LHCN-M2 (cell line): ENCODE results near the gene MORC2. TPM values are rescaled to one million over a fixed set of nuclear protein-coding genes. Genes with fewer than 3 reads are reported as not detected.
A peak's percentile ranks its signal among the peaks of the same experiment; 100 is the strongest.

ENCODE experiments used
- DNase-seq: peaks from one replicate; pipeline ENCODE4 v3.0.0-alpha.2; 2012; ENCODE audit warnings: low read depth
- total RNA-seq: library from RNA; depleted of rRNA; stranded (reverse); fragments of >200 nt; gene quantifications from 2 replicates; pipeline ENCODE4 v1.2.3, GENCODE V29; 2014

MORC2 gene
- total RNA-seq, 1 experiment from 2014 or later, result 12.6 TPM

DNA sequence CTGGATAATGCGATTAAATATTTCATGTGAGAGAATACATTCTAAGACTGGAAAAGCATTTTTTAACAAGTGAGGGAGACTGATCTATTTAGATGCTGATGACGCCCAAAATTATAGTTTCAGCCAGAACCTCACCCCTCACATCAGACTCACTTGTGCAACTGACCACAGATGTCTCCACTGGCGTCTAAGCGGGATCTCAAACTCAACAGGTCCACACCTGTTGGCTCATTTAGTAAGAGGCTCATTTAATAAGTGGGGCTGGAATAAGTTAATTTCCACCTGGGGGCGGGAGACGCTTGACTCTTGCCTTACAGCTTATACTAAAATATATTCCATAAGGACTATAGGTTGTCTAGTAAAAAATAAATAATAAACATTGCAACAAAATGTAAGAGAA lies 47.5 kb downstream of the MORC2 start:
- DNase-seq, result peak; percentile 8

DNA sequence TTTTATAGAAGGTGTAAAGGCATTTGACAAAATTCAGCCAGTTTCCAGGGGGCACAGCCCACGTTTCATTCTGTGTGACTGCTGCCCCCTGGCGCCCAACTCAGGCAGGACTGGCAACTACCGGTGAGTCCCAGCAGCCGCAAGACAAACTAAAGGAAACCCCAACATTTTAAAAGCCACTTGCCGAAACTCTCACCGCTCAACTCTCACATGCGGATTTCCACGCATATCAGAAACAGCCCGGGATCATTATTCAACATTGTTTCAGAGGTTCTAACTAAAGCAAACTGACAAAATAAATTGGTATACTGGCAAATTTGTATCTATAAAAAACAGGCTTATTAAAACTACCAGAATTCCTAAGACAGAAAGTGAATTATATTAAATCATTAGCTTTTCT lies 48.2 kb downstream of the MORC2 start:
- DNase-seq, result peak; percentile 59

DNA sequence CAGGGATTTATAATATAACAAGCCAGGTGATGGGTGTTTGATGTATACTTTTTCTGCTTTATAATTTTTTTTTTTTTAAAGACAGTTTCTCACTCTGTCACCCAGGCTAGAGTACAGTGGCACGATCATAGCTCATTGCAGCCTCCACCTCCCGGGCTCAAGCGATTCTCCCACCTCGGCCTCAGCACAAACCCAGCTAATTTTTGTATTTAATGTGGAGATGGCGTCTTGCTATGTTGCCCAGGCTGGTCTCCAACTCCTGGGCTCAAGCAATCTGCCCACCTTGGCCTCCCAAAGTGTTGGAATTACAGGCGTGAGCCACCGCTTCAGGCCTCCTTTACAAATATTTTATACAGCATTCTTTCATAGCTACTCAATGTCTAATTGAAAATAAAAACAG lies 48.6 kb downstream of the MORC2 start:
- DNase-seq, result no peak

DNA sequence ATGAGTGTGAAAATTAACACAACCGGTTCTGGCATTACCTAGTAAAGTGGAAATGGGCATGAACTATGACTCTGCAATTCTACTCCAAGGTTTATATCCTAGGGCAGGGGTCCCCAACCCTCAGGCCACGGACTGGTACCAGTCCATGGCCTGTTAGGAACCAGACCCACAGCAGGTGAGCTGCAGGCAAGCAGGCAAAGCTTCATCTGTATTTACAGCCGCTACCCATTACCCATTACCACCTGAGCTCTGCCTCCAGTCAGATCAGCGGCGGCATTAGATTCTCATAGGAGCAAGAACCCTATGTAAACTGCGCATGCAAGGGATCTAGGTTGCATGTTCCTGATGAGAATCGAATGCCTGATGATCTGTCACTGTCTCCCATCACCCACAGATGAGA lies 49.8 kb downstream of the MORC2 start:
- DNase-seq, result no peak

DNA sequence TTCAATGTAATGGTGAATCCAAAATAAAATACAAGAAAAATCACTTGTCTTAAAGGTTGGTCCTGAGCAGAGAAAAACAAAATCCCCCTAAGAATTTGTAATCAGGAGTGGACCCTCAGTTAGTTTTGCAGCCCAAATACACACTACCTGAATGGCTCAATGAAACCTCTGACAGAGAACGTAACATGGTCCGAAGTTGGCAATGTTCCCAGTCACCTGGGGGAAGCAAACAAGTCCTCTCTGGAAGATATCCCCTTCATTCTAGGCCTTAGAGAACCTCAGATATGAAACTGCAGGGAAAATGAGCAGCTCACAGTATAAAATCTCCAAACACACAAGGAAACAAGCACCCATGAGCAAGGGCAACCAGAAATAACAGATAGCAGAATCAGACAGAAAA lies 58.2 kb downstream of the MORC2 start:
- DNase-seq, result no peak

DNA sequence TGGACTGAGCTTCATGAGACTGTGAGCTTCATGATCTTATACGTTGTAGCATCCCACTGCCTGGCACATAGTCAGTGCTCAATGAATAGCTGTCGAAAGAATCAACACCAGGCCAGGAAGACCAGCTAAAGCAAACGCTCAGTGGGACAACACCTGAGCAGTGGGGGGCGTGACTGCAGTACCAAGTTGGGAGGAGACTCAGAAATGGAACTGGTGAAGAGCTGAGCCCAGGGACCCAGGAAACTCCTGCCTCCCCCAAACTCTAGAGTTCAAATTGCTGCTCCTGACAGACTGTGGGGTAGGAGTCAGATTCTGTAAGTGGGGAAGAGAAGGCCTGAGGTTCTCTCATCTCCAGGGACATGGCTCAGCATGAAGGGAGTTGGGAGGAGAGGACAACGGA lies 59.3 kb downstream of the MORC2 start:
- no peak for DNase-seq

DNA sequence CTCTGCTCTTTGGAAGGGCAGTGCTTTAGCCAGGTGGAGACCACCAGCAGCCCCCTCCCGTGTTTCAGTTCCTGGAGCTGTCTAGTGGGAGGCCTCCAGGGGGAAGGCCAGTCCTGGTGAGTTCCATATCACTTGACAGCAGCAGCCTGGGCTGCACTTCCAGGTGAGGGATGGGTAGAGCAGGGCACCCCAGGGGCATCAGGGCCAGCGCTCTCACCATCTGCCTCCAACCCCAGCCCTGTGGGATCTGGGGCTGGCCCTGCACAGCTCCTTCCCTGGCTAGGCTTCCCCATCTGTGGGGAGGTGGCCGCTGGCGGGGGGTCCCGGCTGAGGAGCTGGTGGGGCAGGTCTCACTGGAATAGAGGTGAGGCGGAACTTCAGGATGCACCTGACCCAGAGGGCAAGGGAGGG lies 60.5 kb downstream of the MORC2 start:
- DNase-seq, result no peak

DNA sequence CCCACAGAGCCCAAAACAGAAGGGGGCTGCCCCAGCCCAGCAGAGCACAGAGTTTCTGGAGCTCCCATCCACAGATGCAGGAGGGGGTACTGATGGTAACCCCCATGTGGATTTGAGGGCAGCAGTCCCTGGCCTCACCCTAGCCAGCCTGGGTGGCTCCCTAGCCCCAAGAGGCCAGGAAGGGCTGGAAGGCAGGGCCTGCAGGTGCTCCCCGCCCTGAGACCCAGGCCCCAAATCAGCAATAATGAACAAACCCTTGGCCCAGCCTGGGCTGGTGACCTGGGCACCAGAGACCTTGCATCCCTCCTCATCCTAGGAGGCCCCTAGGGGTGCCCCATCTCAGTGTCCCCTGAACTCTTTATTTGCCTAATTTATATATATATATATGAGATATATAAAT lies 61.6 kb downstream of the MORC2 start:
- no peak for DNase-seq

DNA sequence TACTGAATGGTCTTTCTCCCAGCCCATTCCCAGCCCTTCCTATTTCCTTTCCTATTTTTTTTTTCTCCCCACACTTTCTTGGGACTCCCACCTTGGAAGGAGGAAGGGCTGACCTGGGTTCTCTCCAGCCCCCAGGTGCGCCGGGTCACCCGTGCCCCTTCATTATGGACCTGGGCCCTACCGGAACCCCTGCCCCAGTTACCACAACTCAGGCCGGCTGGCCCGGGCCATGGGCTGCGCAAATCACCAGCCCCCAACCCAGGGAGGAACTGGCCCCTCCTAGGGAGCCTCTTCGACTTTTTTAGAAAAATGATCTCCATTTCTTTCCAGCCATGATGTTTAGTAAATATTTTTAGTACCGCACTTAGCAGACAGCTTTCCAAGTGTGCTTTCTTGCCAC lies 62.2 kb downstream of the MORC2 start:
- no peak for DNase-seq

DNA sequence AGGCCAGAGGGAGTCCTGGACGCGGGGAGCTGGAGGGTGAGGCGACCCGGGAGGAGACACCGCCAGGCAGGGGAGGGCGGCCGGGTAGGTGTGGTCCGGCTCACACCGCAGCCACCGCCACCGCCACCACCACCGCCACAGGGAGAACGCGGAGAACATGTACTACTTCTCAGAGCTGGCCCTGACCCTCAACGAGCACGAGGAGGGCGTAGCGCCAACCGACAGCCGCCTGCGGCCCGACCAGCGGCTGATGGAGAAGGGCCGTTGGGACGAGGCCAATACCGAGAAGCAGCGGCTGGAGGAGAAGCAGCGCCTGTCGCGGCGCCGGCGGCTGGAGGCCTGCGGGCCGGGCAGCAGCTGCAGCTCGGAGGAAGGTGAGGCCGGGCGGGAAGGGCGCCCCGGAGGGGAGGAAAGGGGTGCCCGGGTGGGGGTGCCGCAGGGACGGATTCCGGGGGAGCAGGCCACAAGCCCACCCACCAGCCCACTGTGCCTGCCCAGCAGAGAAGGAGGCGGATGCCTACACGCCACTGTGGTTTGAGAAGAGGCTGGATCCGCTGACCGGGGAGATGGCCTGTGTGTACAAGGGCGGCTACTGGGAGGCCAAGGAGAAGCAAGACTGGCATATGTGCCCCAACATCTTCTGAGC lies 62.8 kb downstream of the MORC2 start:
- DNase-seq, result no peak

DNA sequence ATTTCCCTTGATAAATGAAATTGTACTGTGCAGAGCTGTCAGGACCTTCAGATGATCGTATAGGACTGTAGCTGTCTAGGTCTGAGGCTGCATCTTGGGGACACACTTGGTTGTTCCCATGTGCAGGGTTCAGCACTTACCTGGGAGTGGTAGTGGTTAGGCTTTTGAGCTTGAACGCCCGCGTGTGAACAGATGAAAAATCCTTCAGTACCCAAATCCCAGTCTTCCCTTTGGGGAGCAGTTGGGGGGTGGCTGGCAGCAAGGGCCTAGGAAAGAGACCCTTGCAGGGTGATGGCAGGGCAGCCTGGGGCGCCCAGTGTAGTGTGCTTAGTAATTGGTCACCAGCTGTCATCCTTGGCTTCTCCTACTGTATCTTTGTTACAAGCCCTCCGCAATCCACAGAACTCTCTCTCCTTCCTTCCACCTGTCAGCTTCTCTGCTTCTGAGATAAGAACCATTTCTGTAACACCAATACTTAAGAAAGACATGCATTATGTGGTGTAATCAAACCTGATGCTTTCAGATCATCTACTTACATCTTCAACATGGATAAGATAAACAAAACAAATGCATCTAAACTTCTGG lies 64.6 kb downstream of the MORC2 start:
- no peak for DNase-seq

DNA sequence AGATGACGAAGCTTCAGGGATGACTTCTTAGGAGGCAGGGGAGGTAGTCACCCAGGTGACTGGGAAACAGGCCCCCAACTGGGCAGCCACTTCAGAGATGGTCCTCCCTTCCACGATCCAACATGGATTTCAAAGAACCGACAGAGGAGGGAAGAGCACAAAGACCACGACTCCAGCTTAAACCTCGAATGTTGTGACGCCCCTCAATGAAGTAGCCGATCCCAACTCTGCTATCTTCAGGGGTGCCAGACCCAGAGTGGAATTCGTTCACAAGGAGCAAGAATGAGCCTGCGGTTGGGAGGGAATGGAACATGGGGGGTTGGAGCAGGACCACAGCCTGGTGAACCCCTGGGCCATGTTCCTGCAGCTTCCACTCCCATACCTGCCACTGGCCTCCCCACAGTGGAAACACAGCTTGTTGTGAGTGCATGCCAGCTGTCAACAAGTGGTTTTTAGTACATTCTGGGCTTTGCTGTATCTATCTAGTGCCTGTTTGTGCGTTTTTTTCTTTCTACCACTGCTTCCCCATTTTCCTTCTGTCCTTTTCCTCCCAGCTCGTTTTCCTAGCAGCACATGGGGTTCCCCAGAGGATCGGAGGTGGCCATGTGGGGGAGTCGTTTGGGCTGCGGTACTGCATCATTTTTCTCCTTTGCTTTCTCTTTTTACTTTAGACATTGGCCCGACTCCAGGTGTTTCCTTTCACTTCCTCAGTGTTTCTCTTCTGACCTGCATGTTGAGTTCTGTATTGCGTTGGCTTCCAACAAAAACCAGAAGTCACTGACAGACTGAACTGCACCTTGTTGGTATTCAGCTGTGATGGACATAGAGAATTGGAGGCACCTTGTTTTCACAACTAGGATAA lies 65.8 kb downstream of the MORC2 start:
- no peak for DNase-seq

DNA sequence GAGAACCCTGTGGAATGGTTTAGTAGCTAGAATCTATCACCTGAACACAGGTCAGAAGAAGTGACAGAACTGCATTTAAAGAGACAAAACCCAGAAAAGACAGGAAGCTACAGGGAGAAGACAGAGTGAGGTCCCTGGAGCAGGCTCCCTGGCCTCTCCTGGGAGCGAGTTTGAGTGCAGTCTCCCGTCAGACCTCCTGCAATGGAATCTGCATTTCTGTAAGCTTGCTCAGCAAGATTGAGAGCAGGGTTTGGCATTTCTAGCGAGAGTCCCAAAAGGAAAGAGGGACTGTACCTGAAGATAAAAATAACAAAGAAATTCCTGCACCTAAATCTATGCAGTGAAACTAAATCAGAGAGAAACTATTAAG lies 74.2 kb downstream of the MORC2 start:
- no peak for DNase-seq

DNA sequence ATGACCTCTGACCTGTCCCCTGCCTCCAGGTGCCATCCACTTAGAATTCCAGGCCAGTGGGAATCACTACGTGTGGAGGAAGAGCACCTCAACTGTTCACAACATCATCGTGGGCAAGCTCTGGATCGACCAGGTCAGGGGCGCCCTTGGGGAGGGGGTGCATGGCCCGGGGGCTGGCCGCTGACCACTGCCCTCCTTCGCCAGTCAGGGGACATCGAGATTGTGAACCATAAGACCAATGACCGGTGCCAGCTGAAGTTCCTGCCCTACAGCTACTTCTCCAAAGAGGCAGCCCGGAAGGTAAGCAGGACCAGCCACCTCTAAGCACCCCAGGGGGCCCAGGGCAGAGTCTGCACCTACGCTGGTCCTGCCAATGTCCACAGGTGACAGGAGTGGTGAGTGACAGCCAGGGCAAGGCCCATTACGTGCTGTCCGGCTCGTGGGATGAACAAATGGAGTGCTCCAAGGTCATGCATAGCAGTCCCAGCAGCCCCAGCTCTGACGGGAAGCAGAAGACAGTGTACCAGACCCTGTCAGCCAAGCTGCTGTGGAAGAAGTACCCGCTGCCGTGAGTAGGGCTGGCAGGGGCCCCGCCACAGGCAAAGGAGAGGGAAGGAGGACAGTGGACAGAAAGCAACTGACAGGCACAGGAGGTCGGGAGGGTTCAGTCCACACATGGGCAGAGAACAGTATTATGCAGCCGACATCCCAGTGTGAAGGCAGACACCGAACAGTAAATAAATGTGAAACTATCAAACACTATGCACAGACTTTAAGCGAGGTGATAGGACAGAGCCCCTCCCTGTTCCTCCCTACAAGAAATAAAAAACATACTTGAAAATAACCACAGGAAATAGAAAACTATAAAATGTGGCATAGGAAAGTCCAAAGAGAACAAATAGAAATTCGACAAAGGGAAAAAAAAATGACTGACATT lies 74.9 kb downstream of the MORC2 start:
- no peak for DNase-seq

DNA sequence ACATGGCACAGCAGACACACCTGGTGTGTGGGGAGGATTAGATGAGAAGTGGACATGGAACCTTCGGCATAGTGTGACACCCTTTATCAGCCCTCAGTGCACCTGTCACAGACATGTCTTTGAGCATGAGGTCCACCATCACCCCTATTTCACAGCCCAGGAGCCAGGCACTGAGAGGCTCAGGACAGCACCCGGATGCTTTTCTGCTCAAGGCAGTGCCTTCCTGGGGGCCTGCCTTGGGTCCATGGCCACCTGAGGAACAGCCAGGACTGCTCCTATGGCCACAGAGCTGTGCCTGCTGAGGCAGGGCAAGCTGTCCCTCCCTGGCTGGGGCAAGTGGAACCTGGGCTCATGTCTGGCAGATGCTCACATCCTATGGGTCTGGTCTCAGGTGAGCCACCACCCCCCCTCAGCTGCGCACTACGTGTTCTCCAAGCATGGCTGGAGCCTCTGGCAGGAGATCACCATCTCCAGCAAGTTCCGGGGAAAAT lies 75.8 kb downstream of the MORC2 start:
- DNase-seq, result no peak

DNA sequence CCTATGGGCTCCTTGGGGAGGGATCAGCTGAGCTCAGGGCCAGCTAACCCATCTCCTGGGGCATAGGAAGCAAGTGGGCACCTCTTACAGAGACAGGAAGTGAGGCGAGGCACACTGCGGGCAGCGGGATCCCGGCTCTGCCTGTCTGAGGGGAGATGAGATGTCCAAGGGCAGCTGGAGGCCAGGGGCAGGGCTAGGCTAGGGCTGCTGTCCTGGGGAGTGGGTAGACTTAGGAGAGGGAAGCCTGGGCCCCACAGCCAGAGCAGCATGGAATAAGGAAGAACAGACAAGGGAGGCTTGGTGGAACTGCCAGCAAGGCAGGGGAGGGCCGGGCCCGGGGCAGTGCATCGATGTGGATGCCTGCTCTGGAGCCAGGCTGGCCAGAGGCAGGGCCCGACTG lies 76.3 kb downstream of the MORC2 start:
- no peak for DNase-seq

DNA sequence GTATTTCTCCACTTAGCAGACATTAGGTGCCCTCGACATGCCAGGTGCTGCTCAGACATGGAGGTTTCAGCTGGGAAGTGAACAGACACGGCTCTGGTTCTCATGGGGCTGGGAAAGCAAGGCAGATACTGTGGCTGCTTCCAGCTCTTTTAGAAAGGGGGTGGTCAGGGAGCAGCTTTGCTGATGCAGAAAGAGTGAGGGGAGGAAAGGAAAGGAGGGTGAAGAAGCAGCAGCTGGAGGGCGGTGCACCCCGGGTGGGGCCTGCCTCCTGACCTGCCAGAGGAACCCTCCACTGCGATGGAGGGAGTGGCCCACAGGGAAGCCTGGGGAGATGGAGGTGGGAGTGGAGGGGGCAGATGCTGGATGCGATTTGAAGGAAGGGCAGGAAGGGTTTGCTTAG lies 76.8 kb downstream of the MORC2 start:
- DNase-seq, result no peak

DNA sequence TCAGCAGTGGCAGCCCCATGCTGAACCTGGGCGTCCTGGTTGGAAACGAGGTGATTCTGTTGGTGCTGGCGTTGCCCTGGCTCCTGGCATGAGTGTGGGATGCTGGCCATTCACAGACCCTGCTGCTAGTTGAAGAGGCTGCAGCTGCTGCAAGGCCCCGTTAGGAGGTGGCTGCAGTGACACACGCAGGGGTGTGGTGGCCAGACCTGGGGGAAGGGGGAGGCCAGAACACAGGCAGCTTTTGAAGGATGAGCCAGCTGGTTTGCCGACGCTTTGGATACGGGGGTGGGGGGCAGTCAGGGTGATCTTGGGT lies 77.2 kb downstream of the MORC2 start:
- no peak for DNase-seq

DNA sequence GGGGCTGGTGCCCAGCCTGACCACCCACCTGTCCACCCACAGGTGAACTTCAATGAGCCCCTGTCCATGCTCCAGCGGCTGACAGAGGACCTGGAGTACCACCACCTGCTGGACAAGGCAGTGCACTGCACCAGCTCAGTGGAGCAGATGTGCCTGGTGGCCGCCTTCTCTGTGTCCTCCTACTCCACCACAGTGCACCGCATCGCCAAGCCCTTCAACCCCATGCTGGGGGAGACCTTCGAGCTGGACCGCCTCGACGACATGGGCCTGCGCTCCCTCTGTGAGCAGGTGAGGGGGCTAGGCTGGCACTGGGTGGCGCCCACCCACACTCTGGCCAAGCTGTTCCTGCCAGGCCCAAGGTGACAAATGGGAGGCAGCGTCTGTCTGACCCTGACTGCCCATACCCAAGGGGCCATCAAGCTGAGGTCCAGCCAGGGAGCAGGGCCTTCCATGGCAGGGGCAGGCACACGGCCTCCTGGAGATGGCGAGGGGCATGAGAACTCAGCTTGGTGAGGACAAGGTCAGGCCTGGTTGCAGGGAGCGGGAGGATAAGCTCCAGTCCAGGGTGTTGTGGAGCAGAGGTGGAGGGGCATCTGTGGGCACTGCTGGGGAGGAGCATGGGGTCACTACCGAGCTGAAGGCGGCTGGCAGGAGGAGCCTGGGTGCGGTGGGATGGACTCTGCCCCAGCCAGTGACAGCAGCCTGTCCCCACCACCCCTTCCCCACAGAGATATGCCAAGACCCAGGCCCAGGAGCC lies 77.7 kb downstream of the MORC2 start:
- peak; percentile 19 for DNase-seq

DNA sequence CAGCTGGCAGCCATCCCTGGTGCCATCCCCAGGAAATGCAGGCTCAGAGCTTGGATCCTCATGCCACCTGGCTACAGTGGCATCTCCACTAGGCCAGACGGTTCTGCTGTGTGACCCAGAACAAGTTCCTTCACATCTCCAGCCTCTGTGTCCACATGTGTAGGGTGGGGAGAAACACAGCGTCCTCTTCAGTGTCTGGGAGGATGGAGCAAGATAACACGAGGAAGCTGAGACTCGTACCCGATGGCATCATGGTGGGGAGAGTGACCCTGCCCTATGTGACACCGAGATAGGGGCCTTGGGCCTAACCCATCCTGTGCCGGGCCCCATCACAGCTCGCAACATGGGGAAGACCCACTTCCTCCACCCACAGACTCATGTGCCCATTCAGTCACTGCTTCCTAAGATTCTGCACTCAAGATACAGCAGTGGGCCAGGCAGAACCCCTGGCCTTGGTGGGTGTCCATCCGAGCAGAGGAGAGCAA lies 78.5 kb downstream of the MORC2 start:
- no peak for DNase-seq
